HL-60 (cell line): ENCODE results near the gene SPOCK2.

Source experiments
- DNase-seq, 2 experiments: peaks; one replicate each; pipeline ENCODE4 v3.0.0-alpha.2; 2010 to 2020; ENCODE audit warnings: low read depth in 1 of 2, low spot score in 1 of 2
- H3K27ac ChIP-seq: fragments of 250-450 bp; sonication (Bioruptor Pico); replicated peaks from 2 replicates; pipeline ENCODE4 v1.5.1; 2020; ENCODE audit warnings: mild to moderate bottlenecking, moderate library complexity
- H3K27me3 ChIP-seq: fragments of 250-450 bp; sonication (Bioruptor Pico); 2 replicates; pipeline ENCODE4 v1.5.1; 2021; ENCODE audit warnings: mild to moderate bottlenecking, moderate library complexity; ENCODE audit not compliant: insufficient read depth, poor library complexity, severe bottlenecking
- H3K4me3 ChIP-seq: replicated peaks from 2 replicates; pipeline ENCODE4 v1.5.1; 2011; ENCODE audit warnings: mild to moderate bottlenecking, control low read depth, low read length; ENCODE audit not compliant: insufficient read depth
- GABPA ChIP-seq: IDR thresholded peaks from 2 replicates; pipeline ENCODE4 v1.6.1; 2012; ENCODE audit warnings: low read depth
- POLR2AphosphoS5 ChIP-seq: IDR thresholded peaks from 2 replicates; pipeline ENCODE4 v1.6.1; 2012; ENCODE audit warnings: low read depth
- SPI1 ChIP-seq: IDR thresholded peaks from 2 replicates; pipeline ENCODE4 v1.6.1; 2012; ENCODE audit warnings: low read depth, mild to moderate bottlenecking, borderline replicate concordance
- TF ChIP-seq, protein P1 (sequence below): IDR thresholded peaks from one replicate; pipeline ENCODE4 v1.5.1; 2011; ENCODE audit warnings: low read length, control low read depth, inconsistent platforms; ENCODE audit not compliant: insufficient read depth
- TF ChIP-seq, protein P2 (sequence below): IDR thresholded peaks from 2 replicates; pipeline ENCODE4 v1.6.1; 2012; ENCODE audit warnings: low read depth; ENCODE audit not compliant: insufficient replicate concordance

The SPOCK2 gene

DNA sequence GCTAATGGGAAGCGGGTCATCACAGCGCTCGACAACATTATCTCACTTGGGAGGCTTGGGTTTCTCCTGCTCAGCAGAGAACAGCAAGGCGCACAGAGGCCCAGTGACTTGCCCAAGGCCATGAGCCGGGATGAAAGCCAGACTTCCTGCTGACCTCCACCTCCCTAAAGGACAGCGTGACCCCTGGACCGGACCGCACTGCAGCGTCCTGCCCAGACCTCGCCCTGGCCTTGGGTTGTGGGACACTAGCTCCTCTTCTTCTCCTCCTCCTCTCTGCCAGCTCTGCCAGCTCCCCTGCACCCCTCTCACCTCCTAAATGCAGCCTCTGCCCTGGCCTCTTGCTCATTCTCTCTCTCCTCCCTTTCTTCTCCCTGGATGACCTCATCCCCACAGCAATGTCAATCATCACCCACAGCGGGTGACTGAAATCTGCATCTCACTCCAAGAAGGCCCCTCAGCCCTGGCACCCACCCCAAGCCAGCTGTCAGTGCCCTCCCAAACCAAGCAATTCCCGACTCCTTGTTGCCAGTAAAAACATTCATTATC, 19.4 kb downstream of the SPOCK2 start:
- no peak for DNase-seq
- Histone ChIP-seq H3K27me3 (no peaks in the 10 kb centered on the region), H3K27ac (no peak overlapping the region), H3K4me3 (no peak overlapping the region)
- TF ChIP-seq, protein P1, sequence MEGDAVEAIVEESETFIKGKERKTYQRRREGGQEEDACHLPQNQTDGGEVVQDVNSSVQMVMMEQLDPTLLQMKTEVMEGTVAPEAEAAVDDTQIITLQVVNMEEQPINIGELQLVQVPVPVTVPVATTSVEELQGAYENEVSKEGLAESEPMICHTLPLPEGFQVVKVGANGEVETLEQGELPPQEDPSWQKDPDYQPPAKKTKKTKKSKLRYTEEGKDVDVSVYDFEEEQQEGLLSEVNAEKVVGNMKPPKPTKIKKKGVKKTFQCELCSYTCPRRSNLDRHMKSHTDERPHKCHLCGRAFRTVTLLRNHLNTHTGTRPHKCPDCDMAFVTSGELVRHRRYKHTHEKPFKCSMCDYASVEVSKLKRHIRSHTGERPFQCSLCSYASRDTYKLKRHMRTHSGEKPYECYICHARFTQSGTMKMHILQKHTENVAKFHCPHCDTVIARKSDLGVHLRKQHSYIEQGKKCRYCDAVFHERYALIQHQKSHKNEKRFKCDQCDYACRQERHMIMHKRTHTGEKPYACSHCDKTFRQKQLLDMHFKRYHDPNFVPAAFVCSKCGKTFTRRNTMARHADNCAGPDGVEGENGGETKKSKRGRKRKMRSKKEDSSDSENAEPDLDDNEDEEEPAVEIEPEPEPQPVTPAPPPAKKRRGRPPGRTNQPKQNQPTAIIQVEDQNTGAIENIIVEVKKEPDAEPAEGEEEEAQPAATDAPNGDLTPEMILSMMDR, result no peak
- TF ChIP-seq POLR2AphosphoS5 (no peak), SPI1 (no peak), GABPA (no peak)
- TF ChIP-seq, protein P2, sequence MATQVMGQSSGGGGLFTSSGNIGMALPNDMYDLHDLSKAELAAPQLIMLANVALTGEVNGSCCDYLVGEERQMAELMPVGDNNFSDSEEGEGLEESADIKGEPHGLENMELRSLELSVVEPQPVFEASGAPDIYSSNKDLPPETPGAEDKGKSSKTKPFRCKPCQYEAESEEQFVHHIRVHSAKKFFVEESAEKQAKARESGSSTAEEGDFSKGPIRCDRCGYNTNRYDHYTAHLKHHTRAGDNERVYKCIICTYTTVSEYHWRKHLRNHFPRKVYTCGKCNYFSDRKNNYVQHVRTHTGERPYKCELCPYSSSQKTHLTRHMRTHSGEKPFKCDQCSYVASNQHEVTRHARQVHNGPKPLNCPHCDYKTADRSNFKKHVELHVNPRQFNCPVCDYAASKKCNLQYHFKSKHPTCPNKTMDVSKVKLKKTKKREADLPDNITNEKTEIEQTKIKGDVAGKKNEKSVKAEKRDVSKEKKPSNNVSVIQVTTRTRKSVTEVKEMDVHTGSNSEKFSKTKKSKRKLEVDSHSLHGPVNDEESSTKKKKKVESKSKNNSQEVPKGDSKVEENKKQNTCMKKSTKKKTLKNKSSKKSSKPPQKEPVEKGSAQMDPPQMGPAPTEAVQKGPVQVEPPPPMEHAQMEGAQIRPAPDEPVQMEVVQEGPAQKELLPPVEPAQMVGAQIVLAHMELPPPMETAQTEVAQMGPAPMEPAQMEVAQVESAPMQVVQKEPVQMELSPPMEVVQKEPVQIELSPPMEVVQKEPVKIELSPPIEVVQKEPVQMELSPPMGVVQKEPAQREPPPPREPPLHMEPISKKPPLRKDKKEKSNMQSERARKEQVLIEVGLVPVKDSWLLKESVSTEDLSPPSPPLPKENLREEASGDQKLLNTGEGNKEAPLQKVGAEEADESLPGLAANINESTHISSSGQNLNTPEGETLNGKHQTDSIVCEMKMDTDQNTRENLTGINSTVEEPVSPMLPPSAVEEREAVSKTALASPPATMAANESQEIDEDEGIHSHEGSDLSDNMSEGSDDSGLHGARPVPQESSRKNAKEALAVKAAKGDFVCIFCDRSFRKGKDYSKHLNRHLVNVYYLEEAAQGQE, result no peak

DNA sequence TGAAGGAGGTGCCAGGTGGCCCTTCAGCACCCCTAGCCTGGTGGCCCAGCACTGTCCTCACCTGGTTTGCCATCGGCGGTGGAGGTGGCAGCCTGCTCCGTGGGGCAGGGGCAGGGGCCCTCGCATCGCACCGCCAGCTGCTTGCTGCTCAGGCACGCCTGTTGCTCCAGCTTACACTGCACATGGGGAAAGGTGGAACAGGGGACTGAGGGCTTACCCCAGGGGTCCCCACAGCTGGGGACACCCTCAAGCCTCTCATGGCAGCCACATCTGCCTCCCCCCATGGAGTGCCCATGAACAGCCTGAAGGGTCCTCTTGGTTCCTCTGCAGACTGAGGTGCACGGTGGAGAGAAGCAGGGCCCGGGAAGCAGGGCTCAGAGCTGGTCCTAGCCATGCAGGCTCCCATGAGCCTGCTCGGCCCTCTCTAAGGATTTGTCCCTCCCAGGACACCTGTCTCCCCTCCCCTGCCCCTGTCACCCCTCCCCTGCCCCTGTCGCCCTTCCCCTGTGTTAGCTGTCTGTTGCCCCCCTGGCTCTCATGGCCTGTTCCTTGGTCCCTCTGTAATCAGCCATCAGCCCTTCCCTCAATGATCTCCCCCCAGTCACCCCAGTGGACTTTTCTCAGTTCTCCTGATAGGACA, 20.1 kb downstream of the SPOCK2 start:
- H3K27me3 ChIP-seq, result no peaks in the 10 kb centered on the region
- H3K27ac ChIP-seq, result no peak overlapping the region
- TF ChIP-seq, protein P2, result no peak
- no peak overlapping the region for H3K4me3 ChIP-seq
- DNase-seq, result no peak

DNA sequence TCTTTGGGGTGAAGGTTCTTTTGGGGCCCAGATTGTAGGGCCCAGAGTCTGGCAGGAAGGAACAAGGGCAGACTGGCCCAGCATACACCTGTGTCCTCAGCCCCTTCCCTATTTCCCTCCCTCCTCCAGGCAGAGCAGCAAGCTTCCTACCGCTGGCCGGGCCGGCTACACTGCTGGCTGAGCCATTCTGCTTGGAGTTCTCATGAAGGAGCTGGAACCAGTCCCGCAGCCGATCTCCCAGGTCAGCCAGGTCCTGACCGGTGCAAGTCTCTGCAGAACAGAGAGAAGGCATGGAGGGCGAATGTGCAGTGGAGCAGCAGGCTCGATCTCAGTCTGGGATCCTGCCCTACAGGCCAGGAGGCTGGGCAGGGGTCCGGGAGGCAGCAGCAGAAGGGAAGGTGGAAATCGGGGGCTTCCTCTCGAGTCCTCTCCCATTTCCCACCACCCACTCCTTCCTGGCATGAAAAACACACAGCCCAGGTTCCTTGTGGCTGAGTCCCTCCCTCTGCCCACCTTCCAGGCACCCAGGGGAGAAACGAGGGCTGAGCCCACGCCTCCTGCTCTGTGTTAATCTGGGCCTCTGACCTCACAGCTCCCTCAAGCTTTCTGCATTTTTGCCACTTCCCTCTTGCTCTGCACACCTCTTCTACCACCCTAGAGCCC, 20.8 kb downstream of the SPOCK2 start:
- TF ChIP-seq, protein P2, result no peak
- TF ChIP-seq SPI1, result peak; percentile 16; the same call in 1 of the 2 replicates
- Histone ChIP-seq H3K4me3 (no peak overlapping the region), H3K27ac (no peak overlapping the region), H3K27me3 (no peaks in the 10 kb centered on the region)
- DNase-seq, result no peak
